ENCODE results near the gene CDC123.
"Not testable (repeated sequence)": the region's sequence is repeated elsewhere in the genome, so short reads cannot be mapped to it uniquely, and the experiment has no call there.

The CDC123 gene, protein sequence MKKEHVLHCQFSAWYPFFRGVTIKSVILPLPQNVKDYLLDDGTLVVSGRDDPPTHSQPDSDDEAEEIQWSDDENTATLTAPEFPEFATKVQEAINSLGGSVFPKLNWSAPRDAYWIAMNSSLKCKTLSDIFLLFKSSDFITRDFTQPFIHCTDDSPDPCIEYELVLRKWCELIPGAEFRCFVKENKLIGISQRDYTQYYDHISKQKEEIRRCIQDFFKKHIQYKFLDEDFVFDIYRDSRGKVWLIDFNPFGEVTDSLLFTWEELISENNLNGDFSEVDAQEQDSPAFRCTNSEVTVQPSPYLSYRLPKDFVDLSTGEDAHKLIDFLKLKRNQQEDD

DNA sequence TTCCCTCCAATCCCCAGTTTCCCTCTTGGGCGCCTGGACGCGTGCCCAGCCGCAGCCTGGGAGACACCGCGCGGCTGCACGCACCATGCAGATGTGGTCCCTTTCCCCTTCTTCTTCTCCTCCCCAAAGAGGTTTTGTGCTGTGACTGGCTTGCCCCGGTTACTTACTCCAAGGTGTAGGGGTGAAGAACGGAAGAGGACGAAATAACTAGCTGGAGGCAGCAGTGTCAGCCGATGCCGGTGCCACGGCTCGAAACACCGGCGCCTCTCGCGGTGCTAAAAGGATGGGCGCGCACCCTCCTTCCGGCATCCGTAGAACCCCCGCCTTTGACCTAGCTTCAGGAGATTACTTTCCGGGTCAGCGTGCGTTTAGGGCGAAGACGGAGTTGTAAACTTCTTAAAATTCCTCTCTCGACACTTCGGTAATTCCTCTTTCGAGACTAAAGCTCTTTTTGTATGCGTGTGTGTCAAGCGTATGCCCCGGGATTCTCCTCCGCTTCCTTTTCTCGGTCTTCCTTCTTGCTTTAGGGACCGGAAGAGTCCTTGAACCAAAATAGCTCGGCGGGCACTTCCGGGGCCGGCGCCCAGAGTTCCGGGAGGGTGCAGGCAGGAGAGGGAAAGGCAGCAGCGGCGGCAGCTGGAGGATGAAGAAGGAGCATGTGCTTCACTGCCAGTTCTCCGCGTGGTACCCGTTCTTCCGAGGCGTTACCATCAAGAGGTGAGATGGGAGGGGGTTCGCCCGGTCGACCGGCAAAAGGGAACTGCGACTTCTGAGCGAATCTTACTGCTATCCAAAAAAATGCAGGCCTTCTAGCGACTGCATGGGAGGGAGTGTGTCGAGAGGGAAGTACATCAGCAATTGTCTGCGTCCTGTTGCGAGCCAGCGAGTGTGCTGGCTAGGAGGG lies at the start of gene CDC123, which contains the start of gene NUDT5:
CDC123 (plus strand) TSS at position 586 of the 904 bp plus-strand sequence; CDS start at position 644, 58 bp downstream.
NUDT5 (minus strand) TSS at position 289 of the 904 bp plus-strand sequence. CDS start 9,600 bp downstream, outside the sequence.
- peak; percentile 97 for ATAC-seq
- peak within 1 kb of the TSS; percentile 94 for H3K4me3 Mint-ChIP-seq
- H3K27ac Mint-ChIP-seq = peak within 1 kb of the TSS; percentile 95
- no peaks in the 10 kb centered on the region for H3K27me3 Mint-ChIP-seq
- peaks cover 29% of the 10 kb centered on the region for H3K36me3 Mint-ChIP-seq
- H3K9me3 Mint-ChIP-seq = no peaks in the 10 kb centered on the region
- peaks cover 51% of the 10 kb centered on the region for H3K4me1 Mint-ChIP-seq

DNA sequence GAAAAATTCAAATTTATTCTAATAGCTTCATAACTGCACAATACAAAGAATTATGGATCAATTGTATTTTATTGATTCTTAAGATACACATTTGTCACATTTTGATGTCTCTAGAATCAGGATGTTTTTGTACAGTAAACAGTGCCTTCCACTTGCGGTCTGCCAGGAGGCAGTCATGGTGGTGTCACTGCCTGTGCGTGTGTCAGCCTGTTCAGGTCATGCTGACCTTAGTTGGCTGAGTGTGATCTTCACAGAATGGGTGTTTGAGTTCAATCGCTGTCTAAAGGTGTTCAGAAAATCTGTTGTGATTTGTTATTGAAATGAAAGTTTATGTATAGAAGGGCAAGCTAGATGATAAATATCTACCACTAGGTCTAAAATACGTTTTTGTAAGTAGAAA lies 45.8 kb upstream of the CDC123 start:
- no peak for ATAC-seq
- no peak overlapping the region for H3K27ac Mint-ChIP-seq
- no peak overlapping the region for H3K4me3 Mint-ChIP-seq
- no peaks in the 10 kb centered on the region for H3K4me1 Mint-ChIP-seq
- H3K9me3 Mint-ChIP-seq = no peaks in the 10 kb centered on the region
- H3K36me3 Mint-ChIP-seq = peaks cover 54% of the 10 kb centered on the region
- no peaks in the 10 kb centered on the region for H3K27me3 Mint-ChIP-seq

DNA sequence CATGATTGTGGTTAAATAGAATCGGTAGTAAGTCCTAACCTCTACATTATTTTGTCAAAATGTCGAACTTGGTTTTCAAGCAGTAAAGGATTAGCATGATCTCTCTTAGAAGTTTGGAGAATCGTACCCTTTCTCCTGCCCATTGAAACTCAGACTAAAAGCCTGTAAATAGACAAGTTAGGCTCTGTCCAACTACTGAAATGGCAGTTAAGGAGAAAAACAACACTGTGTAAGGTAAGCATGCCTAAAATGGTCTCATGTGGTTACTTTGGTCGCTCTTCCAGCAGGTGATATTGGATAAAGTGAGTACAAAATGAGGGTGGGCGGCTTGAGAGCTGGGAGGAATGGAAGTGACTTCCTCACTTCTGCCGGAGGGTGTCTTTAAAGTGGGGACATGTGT lies 41.5 kb upstream of the CDC123 start:
- no peak overlapping the region for H3K27ac Mint-ChIP-seq
- H3K4me3 Mint-ChIP-seq = no peak overlapping the region
- no peaks in the 10 kb centered on the region for H3K9me3 Mint-ChIP-seq

DNA sequence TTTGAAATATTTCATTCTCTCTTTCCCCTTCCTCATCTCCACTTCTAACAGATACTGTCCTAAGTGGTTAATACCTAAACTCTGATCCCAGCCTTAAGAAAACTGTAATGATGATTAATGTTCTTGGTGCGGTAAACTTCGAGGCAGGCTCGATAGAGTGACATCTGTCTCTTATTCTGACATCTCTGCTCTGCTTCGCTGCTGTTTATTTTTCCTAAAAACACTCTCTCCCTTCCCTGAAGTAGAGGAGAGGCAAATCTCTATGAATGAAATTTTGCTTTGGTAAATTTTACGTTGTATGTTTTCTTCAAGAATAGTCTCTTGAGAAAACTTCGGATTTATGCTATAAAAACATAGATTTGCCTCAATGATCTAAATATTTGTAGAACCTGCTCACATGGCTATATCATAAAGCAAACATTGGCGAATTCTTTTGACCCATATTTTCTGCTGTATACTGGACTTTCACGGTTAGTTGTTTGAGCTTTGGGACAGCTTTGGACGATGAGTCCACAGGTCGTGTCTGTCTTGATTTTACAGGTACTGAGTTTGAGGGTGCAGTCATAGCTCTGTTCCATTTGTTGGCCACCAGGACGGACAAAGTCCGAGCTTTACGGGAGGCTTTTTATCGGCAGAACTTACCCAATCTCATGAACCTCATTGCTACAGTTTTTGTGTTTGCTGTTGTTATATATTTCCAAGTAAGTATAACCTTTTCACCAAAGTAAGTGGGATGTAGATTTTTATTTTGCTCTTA lies 39.4 kb upstream of the CDC123 start:
- Mint-ChIP-seq H3K4me1 (no peaks in the 10 kb centered on the region), H3K36me3 (peaks cover 45% of the 10 kb centered on the region), H3K27me3 (no peaks in the 10 kb centered on the region), H3K27ac (no peak overlapping the region), H3K9me3 (no peaks in the 10 kb centered on the region), H3K4me3 (no peak overlapping the region)
- ATAC-seq = no peak

More for the DNA sequence above, 41.5 kb upstream of the CDC123 start:
- Mint-ChIP-seq H3K4me1 (no peaks in the 10 kb centered on the region), H3K36me3 (peaks cover 50% of the 10 kb centered on the region), H3K27me3 (no peaks in the 10 kb centered on the region)
- ATAC-seq = no peak

DNA sequence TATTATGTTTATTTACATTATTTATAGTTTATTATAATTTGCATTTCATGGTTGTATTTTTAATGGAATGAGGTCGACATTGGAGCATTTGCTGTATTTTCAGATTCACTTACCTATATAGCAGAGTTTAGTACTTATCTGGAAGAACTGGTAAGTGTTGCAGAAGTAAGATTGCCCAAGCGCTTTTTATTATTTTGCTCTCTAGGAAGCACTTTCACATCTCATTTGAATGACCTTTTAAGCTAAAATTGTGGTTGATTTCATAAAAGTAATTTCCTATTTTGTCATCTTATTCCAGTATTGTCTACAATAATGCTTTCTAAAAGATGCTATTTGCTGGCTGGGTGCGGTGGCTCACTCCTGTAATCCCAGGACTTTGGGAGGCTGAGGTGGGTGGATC lies 37.9 kb upstream of the CDC123 start:
- Mint-ChIP-seq H3K27ac (no peak overlapping the region), H3K36me3 (peaks cover 58% of the 10 kb centered on the region), H3K4me3 (no peak overlapping the region), H3K27me3 (no peaks in the 10 kb centered on the region), H3K4me1 (no peaks in the 10 kb centered on the region), H3K9me3 (no peaks in the 10 kb centered on the region)
- ATAC-seq = no peak

DNA sequence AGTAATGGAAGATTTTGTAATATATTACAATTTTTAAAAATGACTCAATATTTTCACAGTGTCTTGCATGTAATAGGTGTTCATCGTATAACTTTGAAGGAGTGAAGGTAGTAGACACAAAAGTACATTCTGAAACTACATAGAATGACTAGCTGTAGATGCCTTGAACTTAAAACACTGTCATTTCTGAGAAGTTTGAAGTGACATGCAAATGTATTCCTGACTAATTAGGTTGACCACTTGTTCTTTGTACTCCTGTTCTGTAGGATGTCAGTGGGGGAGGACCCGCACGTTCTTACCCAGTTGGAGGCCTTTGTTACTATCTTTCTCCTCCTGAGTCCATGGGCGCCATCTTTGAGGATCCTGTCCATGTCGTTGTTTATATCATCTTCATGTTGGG lies 35.3 kb upstream of the CDC123 start:
- Mint-ChIP-seq H3K4me3 (no peak overlapping the region), H3K27ac (no peak overlapping the region), H3K36me3 (peaks cover 57% of the 10 kb centered on the region), H3K9me3 (no peaks in the 10 kb centered on the region), H3K27me3 (no peaks in the 10 kb centered on the region), H3K4me1 (no peaks in the 10 kb centered on the region)
- ATAC-seq = no peak

DNA sequence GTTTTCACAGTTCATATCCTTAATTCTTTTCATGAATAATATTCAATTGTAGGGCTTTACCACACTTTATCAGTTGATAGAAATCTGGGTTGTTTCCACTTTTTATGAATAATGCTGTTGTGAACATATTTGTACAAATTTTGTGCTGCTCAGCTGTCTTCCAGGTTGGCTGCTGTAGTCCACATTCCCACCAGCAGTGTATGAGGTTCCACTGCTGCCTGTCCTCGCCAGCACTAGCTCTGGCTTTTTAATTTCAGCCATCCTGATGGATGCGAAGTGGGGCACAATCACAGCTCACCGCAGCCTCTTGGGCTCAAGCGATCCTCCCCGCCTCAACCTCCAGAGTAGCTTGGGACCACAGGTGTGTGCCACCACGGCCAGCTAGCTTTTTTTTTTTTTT lies 33.1 kb upstream of the CDC123 start:
- no peaks in the 10 kb centered on the region for H3K9me3 Mint-ChIP-seq
- no peak for ATAC-seq
- H3K36me3 Mint-ChIP-seq = peaks cover 51% of the 10 kb centered on the region
- no peak overlapping the region for H3K27ac Mint-ChIP-seq
- H3K27me3 Mint-ChIP-seq = no peaks in the 10 kb centered on the region
- H3K4me1 Mint-ChIP-seq = no peaks in the 10 kb centered on the region
- H3K4me3 Mint-ChIP-seq = no peak overlapping the region

DNA sequence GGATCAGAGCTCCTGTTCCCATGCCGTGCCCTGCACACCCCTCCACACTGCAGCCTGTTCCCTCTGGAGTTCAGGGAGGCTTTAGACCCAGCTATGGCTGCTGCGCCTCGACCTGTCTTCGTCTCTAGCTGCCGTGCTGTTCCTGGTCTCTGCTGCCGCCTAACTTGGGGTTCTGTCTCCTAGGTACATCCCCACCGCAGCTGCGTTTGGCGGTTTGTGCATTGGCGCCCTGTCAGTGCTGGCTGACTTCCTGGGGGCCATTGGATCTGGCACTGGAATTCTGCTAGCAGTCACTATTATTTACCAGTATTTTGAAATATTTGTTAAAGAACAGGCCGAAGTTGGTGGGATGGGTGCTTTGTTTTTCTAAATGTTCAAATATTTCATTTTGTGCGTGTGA lies 31.9 kb upstream of the CDC123 start:
- no peak for ATAC-seq
- Mint-ChIP-seq H3K36me3 (peaks cover 55% of the 10 kb centered on the region), H3K27ac (peak overlapping the region; percentile 10), H3K4me1 (no peaks in the 10 kb centered on the region), H3K9me3 (no peaks in the 10 kb centered on the region), H3K4me3 (no peak overlapping the region), H3K27me3 (no peaks in the 10 kb centered on the region)

DNA sequence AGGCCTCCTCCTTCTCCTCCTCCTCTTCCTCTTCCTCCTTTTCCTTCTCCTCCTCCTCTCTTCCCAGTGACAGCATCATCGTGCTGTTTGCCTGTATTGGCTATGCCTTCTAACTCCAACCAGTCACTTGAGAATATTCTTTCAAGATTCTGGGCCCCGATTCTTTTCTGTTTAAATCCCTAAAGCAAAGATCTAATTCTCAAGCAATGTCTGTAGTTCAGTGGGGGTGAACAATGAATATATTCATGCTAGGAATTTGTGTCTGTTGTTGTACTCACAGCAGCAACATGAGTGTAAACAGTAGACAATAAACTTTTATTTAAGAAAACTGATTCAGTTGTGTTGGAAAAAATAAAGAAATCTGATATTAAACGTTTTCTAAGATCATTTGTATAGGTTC lies 31.0 kb upstream of the CDC123 start:
- no peak overlapping the region for H3K4me3 Mint-ChIP-seq
- H3K27me3 Mint-ChIP-seq = no peaks in the 10 kb centered on the region
- no peaks in the 10 kb centered on the region for H3K9me3 Mint-ChIP-seq
- H3K4me1 Mint-ChIP-seq = no peaks in the 10 kb centered on the region
- ATAC-seq = no peak
- H3K36me3 Mint-ChIP-seq = peaks cover 61% of the 10 kb centered on the region
- peak overlapping the region; percentile 12 for H3K27ac Mint-ChIP-seq

DNA sequence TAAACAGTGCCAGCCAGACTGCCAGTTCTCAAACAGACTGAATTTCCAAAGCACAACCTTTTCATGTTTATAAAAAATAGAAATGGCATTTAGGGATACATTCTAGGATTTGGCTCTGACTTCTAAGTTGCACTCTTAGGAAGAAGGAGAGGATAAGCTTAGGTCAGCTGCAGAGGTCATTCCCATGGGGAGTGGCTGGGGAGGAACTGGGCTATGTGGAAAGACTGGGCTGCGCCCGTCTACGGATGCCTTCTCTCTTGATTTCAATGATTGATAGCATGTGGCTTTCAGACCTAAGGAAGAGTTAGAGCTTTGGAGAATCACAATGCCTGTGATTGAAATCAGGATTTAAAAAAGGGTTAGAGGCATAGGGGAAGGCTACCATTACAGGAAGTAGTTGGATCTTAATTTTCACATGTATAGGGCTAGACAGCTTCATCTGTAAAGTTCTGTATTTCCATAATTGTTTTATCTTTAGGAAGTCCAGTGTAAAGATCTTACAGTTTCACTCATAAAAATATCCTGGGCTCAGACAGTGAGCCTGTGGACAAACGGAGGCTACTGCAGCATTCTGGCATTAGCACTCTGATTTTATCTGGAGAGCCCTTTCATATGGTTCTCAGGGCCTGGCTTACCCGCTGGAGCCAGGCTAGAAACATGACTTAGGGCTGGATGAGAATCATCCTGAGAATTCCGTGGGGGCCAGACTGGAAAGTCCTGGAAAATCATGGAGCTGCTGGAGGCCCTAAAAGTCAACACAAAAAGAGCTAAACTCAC lies 29.8 kb upstream of the CDC123 start:
- Mint-ChIP-seq H3K9me3 (no peaks in the 10 kb centered on the region), H3K4me3 (no peak overlapping the region), H3K27ac (no peak overlapping the region), H3K4me1 (no peaks in the 10 kb centered on the region), H3K27me3 (no peaks in the 10 kb centered on the region), H3K36me3 (peaks cover 71% of the 10 kb centered on the region)
- no peak for ATAC-seq

DNA sequence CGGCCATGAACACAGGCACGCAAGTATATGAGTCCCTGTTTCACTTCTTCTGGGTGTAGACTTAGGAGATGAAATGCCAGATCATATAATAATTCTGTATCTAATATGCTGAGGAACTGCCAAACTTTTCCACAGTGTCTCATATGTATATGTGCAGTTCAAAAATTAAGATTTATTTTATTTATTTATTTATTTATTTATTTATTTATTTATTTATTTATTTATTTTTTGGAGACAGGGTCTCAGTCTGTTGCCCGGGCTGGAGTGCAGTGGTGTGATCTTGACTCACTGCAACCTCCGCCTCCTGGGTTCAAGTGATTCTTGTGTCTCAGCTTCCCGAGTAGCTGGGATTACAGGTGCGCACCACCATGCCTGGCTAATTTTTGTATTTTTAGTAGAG lies 24.5 kb upstream of the CDC123 start:
- H3K27me3 Mint-ChIP-seq, H3K9me3 Mint-ChIP-seq, ATAC-seq, H3K27ac Mint-ChIP-seq, H3K4me1 Mint-ChIP-seq, H3K4me3 Mint-ChIP-seq: not testable (repeated sequence)
- peaks cover 63% of the 10 kb centered on the region for H3K36me3 Mint-ChIP-seq

DNA sequence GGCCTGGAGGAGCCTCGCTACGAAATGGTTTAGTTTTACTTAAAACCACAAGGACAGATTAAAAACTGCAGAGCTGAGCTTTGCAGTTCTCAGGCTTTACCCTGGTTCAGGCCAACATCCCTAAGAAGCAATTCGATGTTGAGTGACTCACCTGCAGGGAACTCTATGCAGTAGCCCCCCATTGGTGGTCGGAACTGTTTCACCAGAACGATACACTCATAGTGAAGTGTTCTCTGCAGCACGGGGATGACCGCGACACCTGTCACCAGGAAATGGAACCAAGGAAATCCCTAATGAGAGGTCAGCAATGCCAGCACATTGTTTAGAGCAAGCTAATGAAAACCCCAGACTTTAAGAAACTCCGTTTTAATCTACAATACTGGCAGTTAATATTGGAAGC lies 18.3 kb upstream of the CDC123 start:
- ATAC-seq = no peak
- Mint-ChIP-seq H3K36me3 (peaks cover 26% of the 10 kb centered on the region), H3K27ac (no peak overlapping the region), H3K27me3 (no peaks in the 10 kb centered on the region), H3K4me3 (no peak overlapping the region), H3K9me3 (no peaks in the 10 kb centered on the region), H3K4me1 (no peaks in the 10 kb centered on the region)

DNA sequence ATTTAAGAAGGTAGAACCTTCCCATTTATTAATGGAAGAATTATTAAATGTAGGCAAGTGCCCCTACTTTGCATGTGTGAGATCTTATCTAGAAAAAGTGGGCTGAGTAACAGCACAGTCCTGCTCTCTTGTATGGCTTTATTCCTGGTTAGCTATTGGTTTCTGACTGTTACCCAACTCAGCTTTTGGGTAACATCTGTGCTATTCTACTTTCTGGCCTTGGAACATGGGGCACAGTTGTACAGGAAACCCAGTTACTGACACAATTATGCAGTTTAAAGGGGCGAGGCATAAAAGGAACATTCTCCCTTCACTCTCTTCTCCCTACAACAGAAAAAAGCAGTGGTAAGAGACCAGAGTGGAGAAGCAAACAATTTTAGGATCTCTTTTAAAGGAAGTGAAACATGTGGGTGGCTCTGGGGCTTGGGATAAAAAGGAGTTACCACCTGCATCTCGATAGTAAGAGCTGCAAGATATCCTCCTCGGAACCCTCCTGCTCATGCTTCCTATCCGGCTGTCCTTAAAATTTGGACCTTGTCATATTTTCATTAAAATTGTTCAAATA lies 16.3 kb upstream of the CDC123 start:
- Mint-ChIP-seq H3K27ac (no peak overlapping the region), H3K36me3 (peaks cover 20% of the 10 kb centered on the region), H3K4me1 (no peaks in the 10 kb centered on the region), H3K27me3 (no peaks in the 10 kb centered on the region), H3K9me3 (no peaks in the 10 kb centered on the region), H3K4me3 (no peak overlapping the region)
- no peak for ATAC-seq

DNA sequence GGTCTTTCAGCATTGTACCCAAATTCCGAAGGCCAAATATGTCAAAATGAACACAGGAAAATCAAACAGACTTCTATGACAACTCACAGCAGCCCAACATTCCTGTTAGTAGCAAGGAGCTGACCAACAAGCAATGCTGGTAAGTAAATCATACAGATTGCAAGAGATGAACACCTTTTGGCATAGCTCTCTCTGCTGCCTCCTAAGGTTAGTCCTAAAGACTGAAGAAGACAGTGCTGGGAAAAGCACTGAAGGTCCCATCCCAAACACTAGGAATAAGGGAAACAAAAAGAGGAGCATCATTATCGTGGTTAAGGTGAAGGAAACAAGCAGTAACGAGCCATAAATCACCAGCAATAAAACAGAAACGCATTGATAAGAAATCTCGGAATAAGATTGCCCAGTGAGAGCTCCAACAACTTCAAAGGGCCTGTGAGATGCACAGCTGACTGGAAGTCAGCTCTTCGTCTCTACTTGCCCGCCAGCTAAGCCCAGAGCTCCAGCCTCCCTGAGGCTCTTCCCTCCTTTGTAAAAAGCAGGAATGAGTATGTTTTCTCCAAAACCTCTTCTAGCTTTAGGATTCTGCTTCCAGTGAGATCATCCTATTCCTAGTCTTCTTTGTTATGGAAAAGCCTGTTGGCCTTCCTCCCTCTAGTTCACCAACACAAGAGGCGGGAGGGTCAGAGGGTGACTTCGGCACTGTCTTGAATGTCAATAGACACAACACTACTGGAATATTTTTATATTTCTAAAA lies 15.6 kb upstream of the CDC123 start:
- no peaks in the 10 kb centered on the region for H3K27me3 Mint-ChIP-seq
- H3K4me3 Mint-ChIP-seq = no peak overlapping the region
- H3K4me1 Mint-ChIP-seq = no peaks in the 10 kb centered on the region
- ATAC-seq = no peak
- no peaks in the 10 kb centered on the region for H3K9me3 Mint-ChIP-seq
- peak overlapping the region; percentile 73 for H3K27ac Mint-ChIP-seq
- H3K36me3 Mint-ChIP-seq = peaks cover 24% of the 10 kb centered on the region
